GM18502 (cell line): ENCODE data around the gene PAPLN.

Experiments
- ATAC-seq: cut with Tn5 transposase; IDR thresholded peaks from one replicate; pipeline ENCODE4 v1.9.1; 2021; ENCODE audit warnings: mild to moderate bottlenecking; ENCODE audit not compliant: unreplicated experiment, poor library complexity

PAPLN gene

GRCh38 chr14:73258845-73259611, 21.7 kb downstream of the PAPLN start:
- no peak for ATAC-seq

DNA sequence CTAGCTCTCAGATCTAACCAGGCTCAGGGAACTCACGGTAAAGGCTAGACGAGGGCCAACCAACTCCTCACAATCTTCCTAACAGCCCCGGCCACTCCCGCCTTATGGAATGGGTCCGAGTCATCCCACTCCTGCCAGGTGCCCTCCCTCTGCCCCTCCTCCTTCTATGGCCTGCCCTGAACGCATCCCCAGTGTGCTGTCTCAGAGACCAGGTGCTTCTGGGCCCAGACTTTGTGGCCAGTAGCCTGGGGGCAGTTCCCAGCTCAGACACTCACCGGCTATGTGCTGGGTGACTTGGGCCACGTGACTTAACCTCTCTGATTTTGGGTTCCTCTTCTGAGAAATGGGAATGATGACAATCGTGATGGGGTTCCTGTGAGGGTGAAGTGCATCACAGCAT, 22.5 kb downstream of the PAPLN start:
- ATAC-seq, result no peak

- no peak for ATAC-seq
Observed at GRCh38 chr14:73260574-73260973, 23.3 kb downstream of the PAPLN start.

- no peak for ATAC-seq
Observed at GRCh38 chr14:73261075-73261474, 23.8 kb downstream of the PAPLN start.

- ATAC-seq, result no peak
Observed at GRCh38 chr14:73261520-73262426, 24.5 kb downstream of the PAPLN start.

- ATAC-seq, result no peak
Observed at GRCh38 chr14:73262427-73263183, 25.3 kb downstream of the PAPLN start.

DNA sequence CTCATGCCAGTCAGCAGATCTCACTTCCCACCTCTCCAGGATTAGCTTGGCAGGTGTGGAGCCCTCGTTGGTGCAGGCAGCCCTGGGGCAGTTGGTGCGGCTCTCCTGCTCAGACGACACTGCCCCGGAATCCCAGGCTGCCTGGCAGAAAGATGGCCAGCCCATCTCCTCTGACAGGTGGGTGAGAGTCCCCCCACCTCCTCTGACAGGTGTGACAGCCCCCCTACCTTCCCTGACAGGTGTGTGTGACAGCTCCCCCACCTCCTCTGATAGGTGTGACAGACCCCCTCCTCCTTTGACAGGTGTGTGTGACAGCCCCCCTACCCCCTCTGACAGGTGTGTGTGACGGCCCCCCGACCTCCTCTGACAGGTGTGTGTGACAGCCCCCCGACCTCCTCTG, 26.3 kb downstream of the PAPLN start:
- ATAC-seq, result no peak

DNA sequence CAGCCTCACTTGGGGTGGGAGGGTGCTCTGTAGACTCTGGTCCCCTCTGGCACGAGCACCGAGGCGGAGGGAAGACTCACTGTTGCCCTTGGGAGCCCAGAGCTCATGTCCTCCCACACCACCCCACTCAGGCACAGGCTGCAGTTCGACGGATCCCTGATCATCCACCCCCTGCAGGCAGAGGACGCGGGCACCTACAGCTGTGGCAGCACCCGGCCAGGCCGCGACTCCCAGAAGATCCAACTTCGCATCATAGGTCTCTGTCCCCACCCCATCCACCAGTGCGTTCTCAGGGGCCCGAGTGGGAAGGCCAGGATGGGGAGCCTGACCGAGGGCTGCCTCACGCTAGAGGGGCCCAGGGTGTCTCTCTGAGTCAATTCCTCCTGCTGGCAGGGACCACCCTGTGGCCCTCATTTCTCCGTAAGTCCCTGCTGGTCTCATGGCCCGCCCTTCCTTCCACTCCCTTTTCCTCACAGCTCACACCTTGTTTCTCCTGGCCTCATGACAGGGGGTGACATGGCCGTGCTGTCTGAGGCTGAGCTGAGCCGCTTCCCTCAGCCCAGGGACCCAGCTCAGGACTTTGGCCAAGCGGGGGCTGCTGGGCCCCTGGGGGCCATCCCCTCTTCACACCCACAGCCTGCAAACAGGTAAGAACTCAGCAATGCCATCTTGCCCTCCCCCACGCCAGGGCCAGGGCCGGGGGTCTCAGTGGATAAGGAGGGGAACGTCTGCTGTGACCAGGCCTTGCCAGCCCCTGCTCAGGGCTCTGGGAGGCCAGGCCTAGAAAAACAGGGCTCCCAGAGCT, 27.0 kb downstream of the PAPLN start:
- no peak for ATAC-seq

DNA sequence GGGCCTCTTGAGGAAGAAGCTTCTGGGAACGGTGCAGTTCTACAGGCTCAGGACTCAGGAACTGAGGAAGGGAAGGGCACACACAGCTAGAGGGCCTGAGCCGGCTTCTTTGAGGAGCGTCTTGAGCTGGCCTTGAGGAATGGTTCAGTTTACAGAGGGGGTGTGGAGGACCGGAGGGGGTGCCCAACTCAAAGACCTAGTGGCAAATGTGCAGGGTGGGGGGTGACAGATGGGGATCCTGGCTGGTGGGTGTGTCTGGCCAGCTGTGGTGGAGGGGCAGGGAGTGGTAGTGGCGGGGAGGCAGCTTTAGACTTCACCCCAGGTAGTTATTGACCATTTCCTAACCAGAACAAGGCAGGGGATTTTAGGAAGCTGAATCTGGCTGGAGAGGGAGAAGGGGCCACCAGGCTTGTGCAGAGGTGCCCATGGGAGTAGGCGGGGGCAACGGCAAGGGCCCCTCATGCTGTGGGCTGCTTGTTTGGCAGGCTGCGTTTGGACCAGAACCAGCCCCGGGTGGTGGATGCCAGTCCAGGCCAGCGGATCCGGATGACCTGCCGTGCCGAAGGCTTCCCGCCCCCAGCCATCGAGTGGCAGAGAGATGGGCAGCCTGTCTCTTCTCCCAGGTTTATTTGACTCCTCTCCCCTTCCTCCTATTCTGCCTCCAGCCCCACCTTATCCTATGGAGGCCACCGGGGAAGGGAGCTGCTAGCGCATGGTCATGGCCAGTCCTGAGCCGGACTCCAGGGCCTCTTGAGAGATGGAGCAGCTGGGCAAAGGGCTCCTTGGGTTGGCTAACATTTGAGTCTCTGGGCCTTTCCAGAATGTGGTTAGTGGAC, 27.8 kb downstream of the PAPLN start:
- no peak for ATAC-seq

GRCh38 chr14:73265721-73266046, 28.4 kb downstream of the PAPLN start:
- ATAC-seq, result no peak

DNA sequence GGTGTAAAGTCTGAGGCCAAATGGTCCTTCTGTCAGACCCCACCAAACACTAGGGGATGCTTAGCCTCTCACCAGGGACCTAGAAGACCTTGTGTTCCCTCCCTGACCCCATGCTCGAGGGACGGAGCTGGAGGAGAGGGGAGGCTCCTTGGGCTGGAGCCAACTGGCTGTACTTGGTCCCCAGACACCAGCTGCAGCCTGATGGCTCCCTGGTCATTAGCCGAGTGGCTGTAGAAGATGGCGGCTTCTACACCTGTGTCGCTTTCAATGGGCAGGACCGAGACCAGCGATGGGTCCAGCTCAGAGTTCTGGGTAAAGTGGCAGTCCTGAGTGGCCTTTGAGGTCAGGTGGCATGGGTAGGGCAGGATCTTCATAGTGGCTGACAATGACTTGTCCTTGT, 29.0 kb downstream of the PAPLN start:
- ATAC-seq, result no peak

DNA sequence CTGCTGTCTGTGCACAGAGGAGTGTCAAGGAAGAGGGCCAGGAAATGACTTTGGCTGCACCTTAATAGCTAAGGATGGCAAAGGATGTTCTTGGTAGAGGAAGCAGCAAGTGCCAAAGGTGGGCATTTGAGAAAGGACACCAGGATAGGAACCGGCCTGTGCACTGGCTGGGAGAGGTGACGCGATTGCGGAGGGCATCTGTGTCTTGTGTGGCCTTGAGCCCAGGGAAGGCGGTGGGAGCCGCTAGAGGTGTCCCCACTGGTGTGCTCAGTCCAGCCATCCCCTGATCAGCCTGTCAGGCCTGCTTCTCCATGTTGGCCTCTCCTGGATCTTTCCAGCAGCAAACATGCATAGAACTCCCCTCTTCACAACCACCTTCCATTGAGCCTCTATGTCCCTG, 30.2 kb downstream of the PAPLN start:
- ATAC-seq, result no peak

GRCh38 chr14:73269729-73270531, 32.6 kb downstream of the PAPLN start:
- ATAC-seq, result no peak

DNA sequence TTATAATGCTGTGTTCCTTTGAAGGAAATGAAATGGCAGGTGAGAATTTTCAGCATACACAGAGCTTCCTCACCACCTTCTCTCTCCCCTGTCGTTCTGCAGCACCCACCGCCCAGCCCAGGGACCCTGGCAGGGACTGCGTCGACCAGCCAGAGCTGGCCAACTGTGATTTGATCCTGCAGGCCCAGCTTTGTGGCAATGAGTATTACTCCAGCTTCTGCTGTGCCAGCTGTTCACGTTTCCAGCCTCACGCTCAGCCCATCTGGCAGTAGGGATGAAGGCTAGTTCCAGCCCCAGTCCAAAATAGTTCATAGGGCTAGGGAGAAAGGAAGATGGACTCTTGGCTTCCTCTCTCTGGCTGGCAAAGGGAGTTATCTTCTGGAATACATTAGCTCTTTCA, 35.1 kb downstream of the PAPLN start:
- ATAC-seq, result no peak

GRCh38 chr14:73273799-73274198, 36.5 kb downstream of the PAPLN start:
- ATAC-seq, result no peak

- ATAC-seq, result no peak
Observed at GRCh38 chr14:73276836-73277235, 39.5 kb downstream of the PAPLN start.

DNA sequence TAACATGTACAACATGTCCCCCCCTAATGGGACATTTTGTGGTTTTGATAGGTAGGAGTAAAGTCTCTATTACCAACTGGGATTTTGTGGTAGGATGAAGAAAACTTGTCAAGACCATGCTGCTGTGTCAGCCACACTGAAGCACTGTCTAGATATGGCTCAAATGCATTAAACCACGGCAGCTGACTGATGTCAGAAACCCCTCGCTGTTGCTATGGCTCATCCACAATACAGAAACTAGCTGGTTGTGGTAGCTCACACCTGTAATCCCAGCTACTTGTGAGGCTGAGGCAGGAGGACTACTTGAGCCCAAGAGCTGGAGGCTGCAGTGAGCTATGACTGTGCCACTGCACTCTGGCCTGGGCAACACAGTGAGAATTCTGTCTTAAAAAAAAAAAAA, 40.1 kb downstream of the PAPLN start:
- no peak for ATAC-seq

DNA sequence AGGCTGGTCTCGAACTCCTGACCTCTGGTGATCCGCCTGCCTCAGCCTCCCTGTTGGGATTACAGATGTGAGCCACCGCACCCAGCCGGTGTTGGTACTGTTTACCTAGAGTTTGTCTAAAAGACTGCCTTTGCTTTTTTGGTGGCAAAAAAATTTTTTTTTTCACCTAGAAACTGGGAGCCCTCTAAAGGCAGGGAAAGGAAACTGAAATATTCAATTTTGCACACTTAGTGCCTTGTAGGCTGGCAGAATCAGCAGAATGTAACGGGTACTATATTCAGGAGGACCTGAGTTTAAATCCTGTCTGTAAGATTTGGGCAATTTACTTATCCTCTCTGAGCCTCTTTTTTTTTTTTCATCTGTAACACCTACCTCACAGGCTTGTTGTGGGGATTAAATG, 43.6 kb downstream of the PAPLN start:
- no peak for ATAC-seq
